Stimulated activated naive CD8-positive, alpha-beta T cell treated with anti-CD3 and anti-CD28 coated beads, Interleukin-15, amount 100 ng/mL, for 72 hours (primary cell): ENCODE data around the gene CUTA.
A peak's percentile ranks its signal among the peaks of the same experiment; 100 is the strongest.

Experiments used
- ATAC-seq: fragments of 150-1000 bp; cut with Tn5 transposase; 2 replicates; pipeline ENCODE4 v1.10.0; 2021; ENCODE audit warnings: mild to moderate bottlenecking, moderate library complexity
- DNase-seq, 2 donors: peaks; one replicate each; pipeline ENCODE4 v3.0.0; 2021 to 2022
- H3K27ac Mint-ChIP-seq, 2 donors: one replicate each; pipeline ENCODE4 v1.8.0; 2022; ENCODE audit warnings: mild to moderate bottlenecking in 2 of 2, mixed read lengths in 2 of 2, moderate library complexity in 2 of 2
- H3K27me3 Mint-ChIP-seq: one replicate; pipeline ENCODE4 v1.8.0; 2022; ENCODE audit warnings: mixed read lengths
- H3K4me1 Mint-ChIP-seq: one replicate; pipeline ENCODE4 v1.8.0; 2022; ENCODE audit warnings: mild to moderate bottlenecking, mixed read lengths
- H3K4me3 Mint-ChIP-seq, 2 donors: one replicate each; pipeline ENCODE4 v1.8.0; 2022; ENCODE audit warnings: mild to moderate bottlenecking in 2 of 2, mixed read lengths in 2 of 2, moderate library complexity in 1 of 2
- H3K9me3 Mint-ChIP-seq, 2 donors: one replicate each; pipeline ENCODE4 v1.8.0; 2022; ENCODE audit warnings: mixed read lengths in 2 of 2

The CUTA gene

DNA sequence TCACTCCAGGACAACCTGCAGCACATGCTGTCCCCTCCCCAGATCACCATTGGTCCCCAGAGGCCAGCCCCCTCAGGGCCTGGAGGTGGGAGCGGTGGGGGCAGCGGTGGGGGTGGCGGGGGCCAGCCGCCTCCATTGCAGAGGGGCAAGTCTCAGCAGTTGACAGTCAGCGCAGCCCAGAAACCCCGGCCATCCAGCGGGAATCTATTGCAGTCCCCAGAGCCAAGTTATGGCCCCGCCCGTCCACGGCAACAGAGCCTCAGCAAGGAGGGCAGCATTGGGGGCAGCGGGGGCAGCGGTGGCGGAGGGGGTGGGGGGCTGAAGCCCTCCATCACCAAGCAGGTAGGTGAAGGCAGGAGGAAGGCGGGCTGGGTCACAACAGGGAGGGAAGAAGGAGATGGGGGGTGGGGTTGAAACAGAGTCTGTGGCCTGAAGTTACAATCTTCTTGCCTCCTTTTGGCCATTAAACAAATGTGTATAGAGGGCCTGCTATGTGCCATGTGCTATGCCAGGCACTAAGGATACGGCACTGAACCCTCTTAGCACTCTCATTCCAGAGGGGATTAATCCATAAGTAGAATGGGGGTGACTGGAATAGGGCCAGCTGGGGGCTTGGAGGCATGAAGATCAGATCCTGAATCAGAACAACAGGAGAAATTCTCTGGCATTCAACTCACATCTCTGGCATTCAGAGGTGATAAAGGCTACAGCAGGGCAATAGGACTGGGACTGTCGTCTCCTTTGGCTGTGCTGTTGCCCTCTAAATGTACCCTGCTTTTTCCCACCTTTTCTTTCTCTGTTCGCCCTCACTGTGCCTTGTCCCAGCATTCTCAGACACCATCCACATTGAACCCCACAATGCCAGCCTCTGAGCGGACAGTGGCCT, 26.0 kb upstream of the CUTA start:
- no peaks in the 10 kb centered on the region for H3K9me3 Mint-ChIP-seq
- DNase-seq: no peak
- no peak for ATAC-seq
- no peak overlapping the region for H3K27ac Mint-ChIP-seq
- peaks cover 12% of the 10 kb centered on the region for H3K4me1 Mint-ChIP-seq
- no peak overlapping the region for H3K4me3 Mint-ChIP-seq
- H3K27me3 Mint-ChIP-seq: no peaks in the 10 kb centered on the region

DNA sequence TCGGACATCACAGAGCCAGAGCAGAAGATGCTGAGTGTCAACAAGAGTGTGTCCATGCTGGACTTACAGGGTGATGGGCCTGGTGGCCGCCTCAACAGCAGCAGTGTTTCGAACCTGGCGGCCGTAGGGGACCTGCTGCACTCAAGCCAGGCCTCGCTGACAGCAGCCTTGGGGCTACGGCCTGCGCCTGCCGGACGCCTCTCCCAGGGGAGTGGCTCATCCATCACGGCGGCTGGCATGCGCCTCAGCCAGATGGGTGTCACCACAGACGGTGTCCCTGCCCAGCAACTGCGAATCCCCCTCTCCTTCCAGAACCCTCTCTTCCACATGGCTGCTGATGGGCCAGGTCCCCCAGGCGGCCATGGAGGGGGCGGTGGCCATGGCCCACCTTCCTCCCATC, 25.1 kb upstream of the CUTA start:
- DNase-seq (no peak), ATAC-seq (no peak)
- Mint-ChIP-seq H3K4me1 (peaks cover 9% of the 10 kb centered on the region), H3K4me3 (no peak overlapping the region), H3K27me3 (no peaks in the 10 kb centered on the region), H3K9me3 (no peaks in the 10 kb centered on the region), H3K27ac (peak overlapping the region in 1 of 2 donors; percentile 50)

DNA sequence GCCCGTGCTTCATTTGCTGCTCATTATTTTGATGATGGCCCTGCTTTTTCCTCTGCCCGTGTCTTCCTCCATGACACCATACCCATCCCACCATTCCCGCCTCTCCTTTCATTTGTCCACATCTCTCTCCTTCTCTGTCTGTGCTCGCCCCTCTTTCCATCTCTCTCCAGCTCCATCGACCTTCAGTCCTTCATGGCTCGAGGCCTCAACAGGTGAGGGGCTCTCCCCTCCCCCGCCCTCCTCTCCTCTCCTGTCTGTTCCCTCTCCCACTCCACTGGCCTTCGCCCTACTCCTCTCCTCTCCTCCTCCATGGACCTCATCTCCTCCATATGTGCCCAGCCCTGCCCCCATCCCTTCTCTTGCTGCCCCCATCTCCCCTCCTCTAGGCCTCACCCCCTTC, 24.4 kb upstream of the CUTA start:
- ATAC-seq (no peak), DNase-seq (no peak)
- Mint-ChIP-seq H3K27me3 (no peaks in the 10 kb centered on the region), H3K9me3 (no peaks in the 10 kb centered on the region), H3K27ac (no peak overlapping the region), H3K4me1 (peaks cover 2% of the 10 kb centered on the region), H3K4me3 (no peak overlapping the region)

DNA sequence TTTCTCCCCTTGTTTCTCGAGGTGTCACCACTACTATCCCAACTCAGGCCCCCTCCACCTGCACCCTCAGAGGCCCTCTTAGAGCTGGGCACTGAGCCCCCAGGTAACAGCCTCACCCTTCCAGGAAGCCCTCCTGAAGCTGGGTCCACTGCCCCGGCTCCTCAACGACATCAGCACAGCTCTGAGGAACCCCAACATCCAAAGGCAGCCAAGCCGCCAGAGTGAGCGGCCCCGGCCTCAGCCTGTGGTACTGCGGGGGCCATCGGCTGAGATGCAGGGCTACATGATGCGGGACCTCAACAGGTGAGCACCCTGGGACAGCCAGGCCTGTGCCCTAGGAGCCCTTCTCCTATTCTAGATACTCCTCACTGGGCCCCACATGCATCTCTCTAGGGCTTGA, 23.6 kb upstream of the CUTA start:
- ATAC-seq (no peak), DNase-seq (no peak)
- Mint-ChIP-seq H3K9me3 (no peaks in the 10 kb centered on the region), H3K4me1 (no peaks in the 10 kb centered on the region), H3K4me3 (no peak overlapping the region), H3K27ac (no peak overlapping the region), H3K27me3 (no peaks in the 10 kb centered on the region)

DNA sequence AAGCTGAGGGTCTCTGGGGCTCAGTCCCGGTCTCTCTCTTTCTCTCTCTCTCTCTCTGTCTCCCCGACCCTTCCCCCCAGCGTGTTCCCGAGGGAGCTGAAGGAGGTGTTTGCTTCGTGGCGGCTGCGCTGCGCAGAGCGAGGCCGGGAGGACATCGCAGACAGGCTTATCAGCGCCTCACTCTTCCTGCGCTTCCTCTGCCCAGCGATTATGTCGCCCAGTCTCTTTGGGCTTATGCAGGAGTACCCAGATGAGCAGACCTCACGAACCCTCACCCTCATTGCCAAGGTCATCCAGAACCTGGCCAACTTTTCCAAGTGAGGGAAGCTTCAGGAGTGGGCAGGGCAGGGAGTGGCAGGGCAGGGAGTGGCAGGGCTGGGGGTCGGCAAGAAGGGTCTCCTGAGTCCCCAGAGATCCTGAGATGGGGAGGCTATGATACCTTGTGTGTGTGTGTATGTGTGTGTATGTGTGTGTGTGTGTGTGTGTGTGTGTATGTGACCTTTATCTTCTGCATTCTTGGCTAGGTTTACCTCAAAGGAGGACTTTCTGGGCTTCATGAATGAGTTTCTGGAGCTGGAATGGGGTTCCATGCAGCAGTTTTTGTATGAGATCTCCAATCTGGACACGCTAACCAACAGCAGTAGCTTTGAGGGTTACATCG, 22.9 kb upstream of the CUTA start:
- H3K27me3 Mint-ChIP-seq: no peaks in the 10 kb centered on the region
- no peak overlapping the region for H3K4me3 Mint-ChIP-seq
- no peak overlapping the region for H3K27ac Mint-ChIP-seq
- DNase-seq: no peak
- no peaks in the 10 kb centered on the region for H3K4me1 Mint-ChIP-seq
- H3K9me3 Mint-ChIP-seq: no peaks in the 10 kb centered on the region
- no peak for ATAC-seq

DNA sequence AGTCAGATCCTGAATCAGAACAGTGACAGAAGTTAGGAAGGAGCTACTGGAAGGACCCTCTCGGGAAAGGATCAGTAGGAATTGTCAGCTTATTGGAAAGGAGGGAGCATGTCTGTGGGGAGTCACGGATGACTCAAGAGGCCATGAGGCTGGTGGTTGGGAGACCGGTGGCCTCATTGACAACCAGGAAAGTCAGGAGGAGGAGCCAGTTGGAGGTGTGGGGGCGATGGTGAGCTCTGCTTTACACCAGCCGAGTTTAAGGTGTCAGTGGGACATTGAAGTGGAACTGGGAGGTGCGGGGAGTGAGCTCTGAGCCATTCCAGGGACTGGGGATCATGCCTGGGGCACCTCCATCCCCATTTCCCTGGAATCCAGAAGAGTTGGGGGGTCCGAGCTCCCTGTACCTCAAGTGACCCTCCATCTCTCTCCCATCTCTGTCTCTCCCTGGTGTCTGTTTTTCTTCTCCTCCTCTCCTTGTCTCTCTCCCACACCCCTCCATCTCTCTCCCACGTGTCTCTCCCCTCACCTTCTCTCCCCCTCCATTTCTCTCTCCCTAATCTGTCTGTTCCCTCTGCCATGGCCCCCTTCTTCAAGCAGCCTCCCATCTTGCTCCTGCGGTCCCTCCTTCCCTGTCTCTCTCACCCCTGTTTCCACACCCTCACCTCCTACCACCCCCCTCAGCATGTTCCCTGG, 22.2 kb upstream of the CUTA start:
- no peak for DNase-seq
- no peak overlapping the region for H3K27ac Mint-ChIP-seq

DNA sequence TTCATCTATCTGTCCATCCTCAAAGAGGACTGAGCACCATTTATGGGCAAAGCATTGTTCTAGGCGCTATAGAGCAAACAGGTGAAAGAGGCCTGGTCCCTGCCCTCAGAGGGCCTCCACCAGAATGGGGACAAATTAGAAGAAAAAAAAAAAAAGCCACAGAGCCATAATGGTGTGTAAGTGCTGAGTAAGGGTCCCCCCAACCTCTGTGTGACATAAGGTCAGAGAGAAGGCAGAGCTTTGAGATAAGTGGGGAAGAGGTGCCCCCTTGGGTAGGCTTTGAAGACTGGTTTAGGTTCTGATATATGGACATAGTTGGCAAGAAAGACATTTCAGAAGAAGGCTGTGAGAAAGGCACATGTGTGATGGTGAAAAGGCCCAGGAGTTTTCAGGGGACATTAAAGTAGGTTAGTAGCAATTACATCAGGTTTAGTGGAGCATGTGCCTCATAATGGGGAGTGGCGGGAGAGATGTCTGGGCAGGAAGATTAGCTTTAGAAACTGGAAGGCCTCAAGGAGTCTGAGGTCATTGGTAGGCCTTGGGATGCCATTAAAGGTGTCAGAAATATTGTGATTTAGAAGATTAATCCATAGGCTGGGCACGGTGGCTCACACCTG, 21.2 kb upstream of the CUTA start:
- Mint-ChIP-seq H3K4me1 (peaks cover under 1% of the 10 kb centered on the region), H3K27me3 (no peaks in the 10 kb centered on the region), H3K27ac (peak overlapping the region; percentile 7 to 42), H3K4me3 (no peak overlapping the region), H3K9me3 (no peaks in the 10 kb centered on the region)
- ATAC-seq (no peak), DNase-seq (no peak)

More for the DNA sequence above, 22.2 kb upstream of the CUTA start:
- ATAC-seq: no peak
- Mint-ChIP-seq H3K4me3 (no peak overlapping the region), H3K27me3 (no peaks in the 10 kb centered on the region), H3K9me3 (no peaks in the 10 kb centered on the region), H3K4me1 (no peaks in the 10 kb centered on the region)

DNA sequence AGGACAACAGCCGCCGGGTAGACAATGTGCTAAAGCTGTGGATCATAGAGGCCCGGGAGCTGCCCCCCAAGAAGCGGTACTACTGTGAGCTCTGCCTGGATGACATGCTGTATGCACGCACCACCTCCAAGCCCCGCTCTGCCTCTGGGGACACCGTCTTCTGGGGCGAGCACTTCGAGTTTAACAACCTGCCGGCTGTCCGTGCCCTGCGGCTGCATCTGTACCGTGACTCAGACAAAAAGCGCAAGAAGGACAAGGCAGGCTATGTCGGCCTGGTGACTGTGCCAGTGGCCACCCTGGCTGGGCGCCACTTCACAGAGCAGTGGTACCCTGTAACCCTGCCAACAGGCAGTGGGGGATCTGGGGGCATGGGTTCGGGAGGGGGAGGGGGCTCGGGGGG, 19.8 kb upstream of the CUTA start:
- no peak for DNase-seq

DNA sequence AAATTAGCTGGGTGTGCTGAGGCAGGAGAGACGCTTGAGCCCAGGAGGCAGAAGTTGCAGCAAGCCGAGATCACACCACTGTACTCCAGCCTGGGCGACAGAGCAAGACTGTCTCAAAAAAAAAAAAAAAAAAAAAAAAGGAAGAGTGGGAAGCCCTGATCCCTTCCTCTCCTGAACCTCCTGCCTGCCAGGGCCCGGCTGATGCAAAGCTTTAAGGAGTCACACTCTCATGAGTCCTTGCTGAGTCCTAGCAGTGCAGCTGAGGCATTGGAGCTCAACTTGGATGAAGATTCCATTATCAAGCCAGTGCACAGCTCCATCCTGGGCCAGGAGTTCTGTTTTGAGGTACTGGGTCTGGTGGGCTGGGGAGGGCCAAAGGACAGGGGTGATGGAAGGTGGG, 17.1 kb upstream of the CUTA start:
- DNase-seq (no peak), ATAC-seq (no peak)
- Mint-ChIP-seq H3K9me3 (no peaks in the 10 kb centered on the region), H3K4me3 (no peak overlapping the region), H3K27me3 (no peaks in the 10 kb centered on the region), H3K4me1 (peaks cover 39% of the 10 kb centered on the region), H3K27ac (peak overlapping the region in 1 of 2 donors; percentile 7)

More for the DNA sequence above, 19.8 kb upstream of the CUTA start:
- Mint-ChIP-seq H3K9me3 (no peaks in the 10 kb centered on the region), H3K27me3 (no peaks in the 10 kb centered on the region), H3K27ac (no peak overlapping the region), H3K4me3 (no peak overlapping the region), H3K4me1 (peaks cover 12% of the 10 kb centered on the region)
- no peak for ATAC-seq

DNA sequence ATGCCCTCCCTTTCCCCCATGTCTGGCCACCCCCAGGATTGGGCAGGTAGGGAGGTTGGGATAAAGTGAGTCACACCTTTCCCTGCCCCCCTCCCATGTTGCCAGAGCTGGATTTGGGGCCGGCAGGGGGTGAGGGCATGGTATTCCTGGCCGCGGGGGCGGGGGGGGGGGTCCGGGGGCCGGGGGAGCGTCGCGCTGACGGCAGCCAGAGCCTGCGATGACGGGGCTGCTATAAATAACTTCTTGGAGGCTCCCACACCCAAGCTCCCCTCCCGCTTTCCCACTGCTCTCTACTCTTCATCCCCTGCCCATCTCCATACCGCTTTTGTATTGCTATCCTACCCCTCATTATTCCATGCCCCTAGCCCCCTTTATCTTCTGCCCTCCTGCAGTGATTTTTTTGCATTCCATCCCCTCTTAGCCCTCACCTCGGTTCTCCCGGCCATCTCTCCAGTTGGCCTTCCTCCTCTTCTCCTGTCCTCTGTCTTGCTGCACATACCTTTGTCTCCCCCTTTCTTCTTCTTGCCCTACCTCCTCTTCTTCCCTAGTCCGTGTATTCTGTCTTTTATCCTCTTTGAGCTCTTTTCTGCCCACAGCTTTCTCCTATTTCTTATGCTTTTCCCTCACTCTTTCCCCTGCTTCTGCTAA, 15.8 kb upstream of the CUTA start:
- H3K4me3 Mint-ChIP-seq: no peak overlapping the region
- peaks cover 52% of the 10 kb centered on the region for H3K4me1 Mint-ChIP-seq
- no peak for DNase-seq
- H3K9me3 Mint-ChIP-seq: no peaks in the 10 kb centered on the region
- H3K27ac Mint-ChIP-seq: no peak overlapping the region
- no peak for ATAC-seq
- no peaks in the 10 kb centered on the region for H3K27me3 Mint-ChIP-seq

DNA sequence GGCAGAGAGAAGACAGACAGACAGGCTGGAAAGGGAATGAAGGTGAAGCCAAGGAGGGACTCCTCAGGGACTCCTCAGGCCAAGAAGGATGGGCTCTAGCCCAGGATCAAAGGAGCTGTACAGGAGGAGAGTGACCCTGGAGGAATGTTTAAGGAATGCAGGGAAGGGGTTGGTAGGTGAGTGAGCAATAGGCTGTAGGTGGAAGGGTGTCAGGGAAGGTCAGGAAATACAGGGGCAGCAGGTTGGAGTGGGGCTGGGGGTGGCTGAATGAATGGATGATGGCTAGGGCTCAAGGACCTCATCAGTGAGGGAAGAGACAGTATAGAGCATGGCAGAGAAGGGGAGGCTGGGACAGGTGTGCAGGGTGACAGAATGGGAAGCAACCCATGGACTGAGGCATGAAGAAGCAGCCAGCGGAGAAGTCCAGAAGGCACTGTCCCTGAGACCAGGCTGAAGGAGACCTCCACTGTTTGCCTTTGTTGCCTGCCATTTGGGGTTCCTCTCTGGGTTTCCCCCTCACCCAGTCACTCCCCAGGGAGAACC, 15.2 kb upstream of the CUTA start:
- H3K4me1 Mint-ChIP-seq: peaks cover 57% of the 10 kb centered on the region
- peak overlapping the region; percentile 59 to 83 for H3K4me3 Mint-ChIP-seq
- no peaks in the 10 kb centered on the region for H3K9me3 Mint-ChIP-seq
- DNase-seq (no peak), ATAC-seq (no peak)
- peak overlapping the region; percentile 1 to 75 for H3K27ac Mint-ChIP-seq
- H3K27me3 Mint-ChIP-seq: no peaks in the 10 kb centered on the region

DNA sequence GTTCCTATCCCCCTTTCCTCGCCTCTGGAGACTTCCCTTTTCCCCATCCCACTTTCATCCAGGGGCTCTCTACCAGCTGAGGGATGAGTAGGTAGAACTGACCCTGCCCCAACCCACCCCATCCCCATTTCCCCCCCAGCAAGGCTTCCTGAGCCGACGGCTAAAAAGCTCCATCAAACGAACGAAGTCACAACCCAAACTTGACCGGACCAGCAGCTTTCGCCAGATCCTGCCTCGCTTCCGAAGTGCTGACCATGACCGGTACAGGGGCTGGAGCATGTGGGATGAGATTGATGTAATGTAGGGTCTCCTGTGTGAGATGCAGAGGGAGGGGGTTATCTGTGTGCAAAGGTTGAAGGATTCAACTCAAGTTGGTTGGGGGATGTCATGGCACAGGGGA, 14.6 kb upstream of the CUTA start:
- Mint-ChIP-seq H3K4me3 (peak overlapping the region; percentile 80 to 83), H3K4me1 (peaks cover 58% of the 10 kb centered on the region)

DNA sequence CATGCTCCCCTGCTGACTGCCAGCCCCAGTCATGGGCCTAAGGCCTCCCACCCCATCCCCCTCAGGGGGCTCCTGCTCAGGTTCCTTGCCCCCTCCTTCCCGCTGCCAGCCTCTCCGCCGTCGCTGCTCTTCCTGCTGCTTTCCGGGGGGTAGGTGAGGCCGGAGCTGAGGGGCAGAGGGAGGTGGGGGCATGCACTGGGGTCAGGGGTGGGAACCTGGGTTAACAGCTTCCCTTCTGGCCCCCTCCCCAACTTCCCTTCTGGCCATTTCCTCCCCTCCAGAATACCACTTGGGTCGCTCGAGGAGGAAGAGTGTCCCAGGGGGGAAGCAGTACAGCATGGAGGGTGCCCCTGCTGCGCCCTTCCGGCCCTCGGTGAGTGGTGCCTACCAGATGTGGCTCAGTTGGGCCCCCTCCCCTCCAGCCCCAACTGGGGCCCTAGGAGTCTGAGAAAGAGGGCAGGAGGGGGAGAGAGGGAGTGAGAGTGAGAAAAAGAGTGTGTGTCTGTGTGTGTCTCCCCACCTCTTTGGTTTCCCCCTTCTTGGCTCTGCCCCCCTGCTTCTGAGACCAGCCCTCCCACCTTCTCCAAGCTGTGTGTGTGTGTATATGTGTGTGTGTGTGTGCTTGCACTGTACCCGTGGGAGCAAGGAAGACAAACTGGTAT, 14.1 kb upstream of the CUTA start:
- H3K27me3 Mint-ChIP-seq: no peaks in the 10 kb centered on the region
- DNase-seq (no peak), ATAC-seq (peak; percentile 36)
- H3K4me3 Mint-ChIP-seq: peak overlapping the region; percentile 80 to 83
- no peaks in the 10 kb centered on the region for H3K9me3 Mint-ChIP-seq
- peaks cover 63% of the 10 kb centered on the region for H3K4me1 Mint-ChIP-seq
- H3K27ac Mint-ChIP-seq: peak overlapping the region in 1 of 2 donors; percentile 79

More for the DNA sequence above, 14.6 kb upstream of the CUTA start:
- H3K9me3 Mint-ChIP-seq: no peaks in the 10 kb centered on the region
- H3K27me3 Mint-ChIP-seq: no peaks in the 10 kb centered on the region
- H3K27ac Mint-ChIP-seq: peak overlapping the region in 1 of 2 donors; percentile 1
- no peak for DNase-seq
- no peak for ATAC-seq

DNA sequence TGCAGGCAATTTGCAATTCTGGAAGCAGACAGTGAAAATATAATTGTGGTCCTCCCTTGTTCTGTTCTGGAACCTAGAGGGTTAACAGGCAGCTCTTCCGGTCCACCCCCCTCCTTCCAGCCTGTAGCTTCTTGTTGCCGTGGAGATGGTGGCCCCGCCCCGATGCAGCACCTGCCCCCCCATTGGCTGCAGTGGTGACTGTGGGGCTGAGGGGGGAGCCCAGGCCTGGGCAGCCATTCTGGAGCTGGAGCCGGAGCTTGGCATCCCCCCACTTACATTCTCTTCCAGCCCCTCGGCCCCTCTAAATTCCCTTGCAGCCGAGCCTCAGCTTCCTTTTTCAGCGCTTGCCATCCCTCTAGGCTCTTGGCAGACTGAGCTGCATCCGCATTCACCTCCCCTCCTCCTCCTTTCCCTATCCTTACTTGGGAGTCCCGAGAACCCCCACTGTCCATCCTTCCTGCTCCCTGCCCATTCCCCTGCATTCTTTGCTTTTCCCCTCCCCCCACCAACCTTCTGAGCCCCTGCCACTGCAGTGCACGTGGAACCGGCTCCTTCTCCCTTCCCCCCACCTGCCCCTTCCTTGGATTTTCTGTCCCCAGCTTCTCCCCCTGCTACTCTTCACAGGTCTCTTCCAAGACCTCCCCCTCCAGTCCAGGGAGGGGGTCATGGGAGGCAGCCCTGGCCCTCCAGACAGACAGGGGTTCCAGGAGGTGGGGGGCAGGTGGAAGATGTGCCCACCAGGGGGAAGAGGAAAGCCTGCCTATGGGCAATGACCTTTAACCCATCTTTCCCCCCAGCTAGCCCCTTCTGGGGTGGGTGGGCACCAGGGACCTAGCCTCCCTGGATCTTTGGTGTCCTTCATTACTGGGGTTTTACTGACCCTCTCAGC, 13.3 kb upstream of the CUTA start:
- peak overlapping the region in 1 of 2 donors; percentile 10 for H3K27ac Mint-ChIP-seq
- no peaks in the 10 kb centered on the region for H3K27me3 Mint-ChIP-seq
- DNase-seq (peak; percentile 76 to 87), ATAC-seq (peak; percentile 83)
- H3K4me1 Mint-ChIP-seq: peaks cover 65% of the 10 kb centered on the region
- H3K9me3 Mint-ChIP-seq: no peaks in the 10 kb centered on the region
- peak overlapping the region; percentile 80 to 83 for H3K4me3 Mint-ChIP-seq
